ENCODE data around the gene SYNE1. TPM values are rescaled to one million over a fixed set of nuclear protein-coding genes. Genes with fewer than 3 reads are reported as not detected.

SYNE1 gene, protein sequence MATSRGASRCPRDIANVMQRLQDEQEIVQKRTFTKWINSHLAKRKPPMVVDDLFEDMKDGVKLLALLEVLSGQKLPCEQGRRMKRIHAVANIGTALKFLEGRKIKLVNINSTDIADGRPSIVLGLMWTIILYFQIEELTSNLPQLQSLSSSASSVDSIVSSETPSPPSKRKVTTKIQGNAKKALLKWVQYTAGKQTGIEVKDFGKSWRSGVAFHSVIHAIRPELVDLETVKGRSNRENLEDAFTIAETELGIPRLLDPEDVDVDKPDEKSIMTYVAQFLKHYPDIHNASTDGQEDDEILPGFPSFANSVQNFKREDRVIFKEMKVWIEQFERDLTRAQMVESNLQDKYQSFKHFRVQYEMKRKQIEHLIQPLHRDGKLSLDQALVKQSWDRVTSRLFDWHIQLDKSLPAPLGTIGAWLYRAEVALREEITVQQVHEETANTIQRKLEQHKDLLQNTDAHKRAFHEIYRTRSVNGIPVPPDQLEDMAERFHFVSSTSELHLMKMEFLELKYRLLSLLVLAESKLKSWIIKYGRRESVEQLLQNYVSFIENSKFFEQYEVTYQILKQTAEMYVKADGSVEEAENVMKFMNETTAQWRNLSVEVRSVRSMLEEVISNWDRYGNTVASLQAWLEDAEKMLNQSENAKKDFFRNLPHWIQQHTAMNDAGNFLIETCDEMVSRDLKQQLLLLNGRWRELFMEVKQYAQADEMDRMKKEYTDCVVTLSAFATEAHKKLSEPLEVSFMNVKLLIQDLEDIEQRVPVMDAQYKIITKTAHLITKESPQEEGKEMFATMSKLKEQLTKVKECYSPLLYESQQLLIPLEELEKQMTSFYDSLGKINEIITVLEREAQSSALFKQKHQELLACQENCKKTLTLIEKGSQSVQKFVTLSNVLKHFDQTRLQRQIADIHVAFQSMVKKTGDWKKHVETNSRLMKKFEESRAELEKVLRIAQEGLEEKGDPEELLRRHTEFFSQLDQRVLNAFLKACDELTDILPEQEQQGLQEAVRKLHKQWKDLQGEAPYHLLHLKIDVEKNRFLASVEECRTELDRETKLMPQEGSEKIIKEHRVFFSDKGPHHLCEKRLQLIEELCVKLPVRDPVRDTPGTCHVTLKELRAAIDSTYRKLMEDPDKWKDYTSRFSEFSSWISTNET (N-terminal part only)
- total RNA-seq = 8.3 and 14.5 TPM in 2 replicates

DNA sequence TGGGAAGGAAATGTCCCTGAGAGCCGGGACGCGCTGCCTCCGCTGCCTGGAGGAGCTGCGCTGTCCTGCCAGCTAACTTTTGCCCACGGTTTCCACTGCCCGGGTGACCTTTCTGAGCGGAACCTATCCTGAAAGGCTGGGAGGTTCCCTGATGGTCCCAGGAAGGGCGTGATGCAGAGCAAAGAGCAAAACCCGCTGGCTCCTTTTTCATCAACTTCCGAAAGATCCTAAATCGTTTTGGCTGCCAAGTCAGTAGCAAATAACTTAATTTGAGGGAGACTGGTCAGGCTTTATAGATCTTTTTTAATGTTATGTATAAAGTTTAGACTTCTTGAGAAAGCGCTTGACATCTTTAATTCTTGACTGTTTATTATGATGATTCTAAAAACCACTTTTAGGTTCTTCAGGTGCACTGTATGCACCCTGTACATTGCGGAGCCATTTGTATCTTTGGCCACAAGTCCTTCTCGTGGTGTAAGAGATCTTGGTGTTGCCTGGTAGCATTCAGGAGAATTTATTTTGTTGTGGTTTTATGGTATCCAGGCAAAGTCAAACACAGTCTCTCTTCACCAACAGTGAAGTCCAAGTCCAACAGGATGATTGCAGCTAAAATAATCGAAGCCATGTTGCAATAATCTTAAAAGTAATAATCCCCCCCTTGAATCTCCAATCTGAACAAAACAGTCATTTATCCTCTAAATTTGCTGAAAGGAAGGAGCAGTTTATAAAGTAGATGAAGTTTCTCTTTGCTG, at the start of gene SYNE1:
Gene SYNE1, minus strand, starts transcription at position 67 of the 752 bp plus-strand sequence. CDS start 9,031 bp downstream, outside the sequence.

Other genes starting within 250 kb of the SYNE1 start
- 0.64 and 0.72 TPM in 2 replicates for gene MYCT1, start 60.5 kb upstream of the SYNE1 start, total RNA-seq
- gene VIP, start 113.4 kb upstream of the SYNE1 start, total RNA-seq = under 0.01 and 0.21 TPM in 2 replicates

Measured in tracheal epithelial cell (primary cell).